ENCODE measurements around the gene SORL1-AS1.
A peak's percentile ranks its signal among the peaks of the same experiment; 100 is the strongest.

Gene SORL1-AS1

DNA sequence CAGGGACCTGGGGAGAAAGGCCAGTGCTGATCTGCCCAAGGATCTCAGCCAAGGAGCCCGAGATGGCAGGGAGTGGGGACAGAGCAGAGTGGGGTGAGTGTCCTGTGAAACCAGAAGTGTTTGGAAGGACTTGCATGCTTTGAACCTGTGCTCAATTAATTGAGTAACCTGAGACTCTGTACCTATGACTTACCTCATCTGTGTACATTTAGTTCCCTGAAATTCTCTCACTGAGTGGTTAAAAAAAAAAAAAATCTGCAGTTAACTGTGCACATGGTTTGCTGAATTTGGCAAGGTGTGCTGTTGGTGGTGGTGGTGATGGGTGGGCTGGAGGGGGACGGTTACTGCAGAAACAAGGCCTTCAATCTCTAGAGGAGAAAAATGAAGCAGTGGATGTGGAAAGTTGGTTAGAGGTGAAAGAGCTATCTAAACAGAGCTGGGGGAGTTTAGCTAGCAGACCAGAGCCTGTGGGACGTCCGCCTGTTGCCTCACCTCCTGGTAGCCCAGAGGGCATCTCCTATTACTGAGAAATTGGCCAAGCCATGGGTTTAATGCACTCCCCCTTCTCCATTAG lies 8.3 kb upstream of the SORL1-AS1 start:
- Histone ChIP-seq H3K9ac (ENCODE audit: control insufficient read depth, insufficient read depth, low read length) (peak overlapping the region; percentile 11), H3K27me3 (replicated peaks in 1 of 2; ENCODE audit: control insufficient read depth in 2 of 2, insufficient read depth in 2 of 2, low read length in 1 of 2) (no peaks in the 10 kb centered on the region), H4K20me1 (ENCODE audit: control insufficient read depth, insufficient read depth) (no peaks in the 10 kb centered on the region), H2AFZ (ENCODE audit: control insufficient read depth, low read depth, low read length) (no peak overlapping the region), H3K36me3 (ENCODE audit: control insufficient read depth in 2 of 2, insufficient read depth in 2 of 2, low read length in 1 of 2) (peaks cover 3 to 6% of the 10 kb centered on the region in 2 experiments; a peak in 2 of 4 replicates), H3K9me3 (replicated peaks; ENCODE audit: control insufficient read depth, insufficient read depth, low read length) (no peaks in the 10 kb centered on the region), H3K79me2 (ENCODE audit: control insufficient read depth, insufficient read depth, low read length) (peaks cover 97% of the 10 kb centered on the region), H3K27ac (ENCODE audit: control insufficient read depth, insufficient read depth) (peak overlapping the region; percentile 83), H3K4me3 (peak overlapping the region; percentile 57), H3K4me2 (ENCODE audit: control insufficient read depth, insufficient read depth) (peak overlapping the region; percentile 50), H3K4me1 (ENCODE audit: control insufficient read depth, insufficient read depth, low read length) (peaks cover 67% of the 10 kb centered on the region)
- FAIRE-seq, result no peak
- POLR2A ChIA-PET, result interaction anchor here (0.6 to 7.9 kb wide), 5 partner anchors 10 to 132 kb away, joined by 3 to 86 read pairs (median 3); partner anchors contain the start of genes SORL1 and SORL1-AS1
- DNase-seq (ENCODE audit: low read depth, low spot score), result no peak
- WGBS (ENCODE audit: insufficient coverage, insufficient replicate concordance, low lambda C conversion rate, missing lambda C conversion rate), result 76% methylated on average over 4 of the region's 4 CpGs
- intact Hi-C loops (cut with micrococcal nuclease; ENCODE audit: unreplicated experiment) (loop anchor here (5.0 kb wide), 2 partner anchors 76 to 224 kb away; no protein-coding TSS in a partner anchor), in situ Hi-C loops (cut with MboI) (loop anchor here (25.0 kb wide), 1 partner anchor 1601 kb away; the partner anchor contains the start of gene HSPA8)
- RAD21 ChIA-PET (ENCODE audit: unreplicated experiment), result interaction anchor here (0.8 to 10.9 kb wide), 12 partner anchors 11 to 130 kb away, joined by 3 to 232 read pairs (median 6); partner anchors contain the start of genes SORL1 and SORL1-AS1
- no peak; the same call in 2 of the 3 replicates for ATAC-seq
- no peak for TF ChIP-seq CEBPB (IDR thresholded peaks at IDR 0.05; ENCODE audit: borderline replicate concordance in 1 of 2, low read depth in 2 of 2, low read length in 2 of 2)
- no peak for TF ChIP-seq ZBTB40 (IDR thresholded peaks at IDR 0.05; ENCODE audit: borderline replicate concordance)
- TF ChIP-seq POU2F2 (IDR thresholded peaks at IDR 0.05; ENCODE audit: borderline replicate concordance, low read depth, low read length), result no peak
- 0 out of 2 replicates have a peak, but pooled peaks have one; percentile 11 for TF ChIP-seq RUNX3 (IDR thresholded peaks at IDR 0.05; ENCODE audit: low read length)
- TF ChIP-seq SKIL (IDR thresholded peaks at IDR 0.05; ENCODE audit: low read depth, poor library complexity, severe bottlenecking), result no peak
- BruUV-seq (replicated peaks), result no TSS peak
- CTCF ChIA-PET, result interaction anchor here (0.7 to 3.9 kb wide), 6 partner anchors 10 to 130 kb away, joined by 3 to 31 read pairs (median 5); partner anchors contain the start of genes SORL1 and SORL1-AS1
- SMC1A ChIA-PET (ENCODE audit: uncharacterized antibody, unreplicated experiment), result interaction anchor here (0.6 to 15.0 kb wide), 18 partner anchors 8 to 140 kb away, joined by 3 to 266 read pairs (median 4); partner anchors contain the start of genes SORL1 and SORL1-AS1
